ENCODE results near the gene TRIM45.
"Not testable (repeated sequence)": the region's sequence is repeated elsewhere in the genome, so short reads cannot be mapped to it uniquely, and the experiment has no call there.

Gene TRIM45

GRCh38 chr1:117121589-117122329 is at the start of gene TRIM45:
TSS of gene TRIM45 (minus strand) at chr1:117121749. CDS start at chr1:117121201, 548 bp downstream.
- DNase-seq (ENCODE audit: low spot score), result peak; percentile 98

GRCh38 chr1:117169871-117170596 is 48.5 kb upstream of the TRIM45 start:
- DNase-seq (ENCODE audit: low spot score), result no peak

GRCh38 chr1:117167402-117167801 is 45.9 kb upstream of the TRIM45 start:
- DNase-seq (ENCODE audit: low spot score), result no peak

GRCh38 chr1:117166076-117166475 is 44.5 kb upstream of the TRIM45 start:
- DNase-seq (ENCODE audit: low spot score), result no peak

GRCh38 chr1:117164209-117164608 is 42.7 kb upstream of the TRIM45 start:
- DNase-seq (ENCODE audit: low spot score), result no peak

GRCh38 chr1:117162816-117163215 is 41.3 kb upstream of the TRIM45 start:
- DNase-seq (ENCODE audit: low spot score), result no peak

- no peak for DNase-seq (ENCODE audit: low spot score)
These were observed 40.3 kb upstream of the TRIM45 start for GRCh38 chr1:117161887-117162286.

- not testable (repeated sequence) for DNase-seq (ENCODE audit: low spot score)
These were observed 29.8 kb upstream of the TRIM45 start for GRCh38 chr1:117151305-117151704.

GRCh38 chr1:117150316-117150715 is 28.8 kb upstream of the TRIM45 start:
- DNase-seq (ENCODE audit: low spot score), result no peak

- DNase-seq (ENCODE audit: low spot score), result no peak
These were observed 26.5 kb upstream of the TRIM45 start for GRCh38 chr1:117147856-117148588.

- no peak for DNase-seq (ENCODE audit: low spot score)
These were observed 25.8 kb upstream of the TRIM45 start for GRCh38 chr1:117147341-117147831.

GRCh38 chr1:117146575-117147340 is 25.2 kb upstream of the TRIM45 start:
- DNase-seq (ENCODE audit: low spot score), result no peak

GRCh38 chr1:117146072-117146471 is 24.5 kb upstream of the TRIM45 start:
- DNase-seq (ENCODE audit: low spot score), result no peak

- no peak for DNase-seq (ENCODE audit: low spot score)
These were observed 22.3 kb upstream of the TRIM45 start for GRCh38 chr1:117143871-117144270.

GRCh38 chr1:117143172-117143571 is 21.6 kb upstream of the TRIM45 start:
- no peak for DNase-seq (ENCODE audit: low spot score)

- no peak for DNase-seq (ENCODE audit: low spot score)
These were observed 20.7 kb upstream of the TRIM45 start for GRCh38 chr1:117142200-117142599.

GRCh38 chr1:117138561-117138960 is 17.0 kb upstream of the TRIM45 start:
- no peak for DNase-seq (ENCODE audit: low spot score)

GRCh38 chr1:117138106-117138505 is 16.6 kb upstream of the TRIM45 start:
- DNase-seq (ENCODE audit: low spot score), result no peak

GRCh38 chr1:117137281-117137855 is 15.8 kb upstream of the TRIM45 start:
- no peak for DNase-seq (ENCODE audit: low spot score)

- no peak for DNase-seq (ENCODE audit: low spot score)
These were observed 15.2 kb upstream of the TRIM45 start for GRCh38 chr1:117136749-117137148.

GRCh38 chr1:117135329-117135728 is 13.8 kb upstream of the TRIM45 start:
- no peak for DNase-seq (ENCODE audit: low spot score)
